Measurements from ENCODE around the gene KL. TPM values are rescaled to one million over a fixed set of nuclear protein-coding genes. Genes with fewer than 3 reads are reported as not detected.

KL gene
- total RNA-seq, 2 experiments from 2014 or later, result not detected

GRCh38 chr13:32989942-32990341, 26.3 kb upstream of the KL start:
- H3K4me3 Mint-ChIP-seq, result no peak overlapping the region
- H3K36me3 ChIP-seq (ENCODE audit: insufficient read depth, low read length), result no peaks in the 10 kb centered on the region
- no peak overlapping the region for H3K4me3 ChIP-seq (ENCODE audit: low read length)
- peaks cover 29% of the 10 kb centered on the region for H3K27me3 Mint-ChIP-seq
- H3K27ac ChIP-seq (ENCODE audit: low read depth in 1 of 2, low read length in 2 of 2), result no peak overlapping the region
- H3K27ac Mint-ChIP-seq, result no peak overlapping the region
- intact Hi-C loops (cut with DNase I, micrococcal nuclease), result no loop called here
- ATAC-seq (ENCODE audit: poor library complexity) (no peak), DNase-seq (no peak)
- H3K27me3 ChIP-seq (ENCODE audit: control insufficient read depth in 1 of 2, insufficient read depth in 2 of 2, low read length in 2 of 2), result no peaks in the 10 kb centered on the region
- ChIA-PET CTCF (no interaction called here), POLR2A (no interaction called here)
- H3K9me3 Mint-ChIP-seq, result no peaks in the 10 kb centered on the region
- no peaks in the 10 kb centered on the region for H3K4me1 Mint-ChIP-seq (ENCODE audit: low read depth)
- peaks cover 0 to 5% of the 10 kb centered on the region in 2 experiments for H3K9me3 ChIP-seq (ENCODE audit: control insufficient read depth in 1 of 2, insufficient read depth in 1 of 2, low read length in 2 of 2)
- no peaks in the 10 kb centered on the region for H3K4me1 ChIP-seq (ENCODE audit: insufficient read depth, low read length)
- TF ChIP-seq, protein P1, sequence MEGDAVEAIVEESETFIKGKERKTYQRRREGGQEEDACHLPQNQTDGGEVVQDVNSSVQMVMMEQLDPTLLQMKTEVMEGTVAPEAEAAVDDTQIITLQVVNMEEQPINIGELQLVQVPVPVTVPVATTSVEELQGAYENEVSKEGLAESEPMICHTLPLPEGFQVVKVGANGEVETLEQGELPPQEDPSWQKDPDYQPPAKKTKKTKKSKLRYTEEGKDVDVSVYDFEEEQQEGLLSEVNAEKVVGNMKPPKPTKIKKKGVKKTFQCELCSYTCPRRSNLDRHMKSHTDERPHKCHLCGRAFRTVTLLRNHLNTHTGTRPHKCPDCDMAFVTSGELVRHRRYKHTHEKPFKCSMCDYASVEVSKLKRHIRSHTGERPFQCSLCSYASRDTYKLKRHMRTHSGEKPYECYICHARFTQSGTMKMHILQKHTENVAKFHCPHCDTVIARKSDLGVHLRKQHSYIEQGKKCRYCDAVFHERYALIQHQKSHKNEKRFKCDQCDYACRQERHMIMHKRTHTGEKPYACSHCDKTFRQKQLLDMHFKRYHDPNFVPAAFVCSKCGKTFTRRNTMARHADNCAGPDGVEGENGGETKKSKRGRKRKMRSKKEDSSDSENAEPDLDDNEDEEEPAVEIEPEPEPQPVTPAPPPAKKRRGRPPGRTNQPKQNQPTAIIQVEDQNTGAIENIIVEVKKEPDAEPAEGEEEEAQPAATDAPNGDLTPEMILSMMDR (IDR thresholded peaks at IDR 0.05), result no peak
- no peaks in the 10 kb centered on the region for H3K36me3 Mint-ChIP-seq (ENCODE audit: low read depth)

- ChIA-PET POLR2A (no interaction called here), CTCF (no interaction called here)
- intact Hi-C loops (cut with DNase I, micrococcal nuclease), result no loop called here
- no peak for DNase-seq
- no peaks in the 10 kb centered on the region for H3K9me3 Mint-ChIP-seq
- H3K27me3 Mint-ChIP-seq, result peaks cover 14% of the 10 kb centered on the region
- Histone ChIP-seq H3K27me3 (ENCODE audit: control insufficient read depth in 1 of 2, insufficient read depth in 2 of 2, low read length in 2 of 2) (no peaks in the 10 kb centered on the region), H3K9me3 (ENCODE audit: control insufficient read depth in 1 of 2, insufficient read depth in 1 of 2, low read length in 2 of 2) (no peaks in the 10 kb centered on the region), H3K27ac (ENCODE audit: low read depth in 1 of 2, low read length in 2 of 2) (no peak overlapping the region), H3K4me1 (ENCODE audit: insufficient read depth, low read length) (no peaks in the 10 kb centered on the region), H3K36me3 (ENCODE audit: insufficient read depth, low read length) (no peaks in the 10 kb centered on the region), H3K4me3 (ENCODE audit: low read length) (no peak overlapping the region)
- H3K4me3 Mint-ChIP-seq, result no peak overlapping the region
- no peak overlapping the region for H3K27ac Mint-ChIP-seq
- no peak for ATAC-seq (ENCODE audit: poor library complexity)
- TF ChIP-seq, protein P1 (IDR thresholded peaks at IDR 0.05), result no peak
- H3K36me3 Mint-ChIP-seq (ENCODE audit: low read depth), result no peaks in the 10 kb centered on the region
- H3K4me1 Mint-ChIP-seq (ENCODE audit: low read depth), result no peaks in the 10 kb centered on the region
Measured at GRCh38 chr13:32993145-32993544, 23.1 kb upstream of the KL start.

- H3K4me1 ChIP-seq (ENCODE audit: insufficient read depth, low read length), result no peaks in the 10 kb centered on the region
- no peak for ATAC-seq (ENCODE audit: poor library complexity)
- no peak for DNase-seq
- Mint-ChIP-seq H3K4me3 (no peak overlapping the region), H3K27me3 (peaks cover 6% of the 10 kb centered on the region), H3K9me3 (no peaks in the 10 kb centered on the region), H3K36me3 (ENCODE audit: low read depth) (no peaks in the 10 kb centered on the region), H3K27ac (no peak overlapping the region), H3K4me1 (ENCODE audit: low read depth) (no peaks in the 10 kb centered on the region)
- no peak overlapping the region for H3K4me3 ChIP-seq (ENCODE audit: low read length)
- intact Hi-C loops (cut with DNase I, micrococcal nuclease), result no loop called here
- no peaks in the 10 kb centered on the region for H3K9me3 ChIP-seq (ENCODE audit: control insufficient read depth in 1 of 2, insufficient read depth in 1 of 2, low read length in 2 of 2)
- no peak overlapping the region for H3K27ac ChIP-seq (ENCODE audit: low read depth in 1 of 2, low read length in 2 of 2)
- TF ChIP-seq, protein P1 (IDR thresholded peaks at IDR 0.05), result no peak
- no peaks in the 10 kb centered on the region for H3K27me3 ChIP-seq (ENCODE audit: control insufficient read depth in 1 of 2, insufficient read depth in 2 of 2, low read length in 2 of 2)
- CTCF ChIA-PET, result no interaction called here
- POLR2A ChIA-PET, result no interaction called here
- H3K36me3 ChIP-seq (ENCODE audit: insufficient read depth, low read length), result no peaks in the 10 kb centered on the region
Measured at GRCh38 chr13:32997399-32997798, 18.8 kb upstream of the KL start.
